ENCODE data around the gene FOXP1. TPM values are rescaled to one million over a fixed set of nuclear protein-coding genes. Genes with fewer than 3 reads are reported as not detected.

Gene FOXP1
- total and polyA plus RNA-seq, 9 of the 15 experiments (the other 6 are each of a cell fraction or from before 2014, with no cell fraction given): 7.7 to 34.5 (median 13.7) TPM

GRCh38 chr3:71492974-71493771 lies 90.4 kb downstream of the FOXP1 start:
- no peaks in the 10 kb centered on the region for H3K9me1 ChIP-seq (ENCODE audit: control insufficient read depth, insufficient read depth, low read length)
- H3K36me3 ChIP-seq (ENCODE audit: control insufficient read depth, insufficient read depth, low read length): peaks cover 10% of the 10 kb centered on the region; the same call in 1 of the 3 replicates
- intact Hi-C loops (cut with micrococcal nuclease) (no loop called here), in situ Hi-C loops (cut with MboI) (no loop called here)
- H3K4me1 ChIP-seq (replicated peaks in 1 of 2; ENCODE audit: control insufficient read depth in 2 of 2, insufficient read depth in 2 of 2, low read length in 2 of 2): peaks cover 0 to 12% of the 10 kb centered on the region in 2 experiments; a peak in 4 of 5 replicates
- ChIA-PET POLR2A (no interaction called here), CTCF (ENCODE audit: low intra/inter-chr PET ratio) (no interaction called here)
- no peak overlapping the region for H2AFZ ChIP-seq (ENCODE audit: low read depth, low read length)
- 82% methylated on average over 8 of the region's 9 CpGs for WGBS (ENCODE audit: insufficient coverage, low coverage, missing lambda C conversion rate)
- H4K20me1 ChIP-seq (replicated peaks; ENCODE audit: control insufficient read depth, insufficient read depth, low read length): no peaks in the 10 kb centered on the region
- no peak for ATAC-seq
- peaks cover 3% of the 10 kb centered on the region; the same call in 1 of the 2 replicates for H3K9me3 ChIP-seq (replicated peaks; ENCODE audit: control insufficient read depth, insufficient read depth, low read depth, low read length)
- H3K4me3 ChIP-seq: no peak overlapping the region
- H3K79me2 ChIP-seq (ENCODE audit: control insufficient read depth, insufficient read depth, low read length): no peaks in the 10 kb centered on the region
- no peak for DNase-seq (ENCODE audit: extremely low read depth in 1 of 4, low spot score in 3 of 4)
- no peaks in the 10 kb centered on the region for H3K27me3 ChIP-seq (ENCODE audit: control insufficient read depth in 2 of 2, insufficient read depth in 2 of 2, low read length in 2 of 2)
- no peak for FAIRE-seq
- H3K9ac ChIP-seq (ENCODE audit: insufficient read depth in 1 of 2, low read depth in 2 of 2, low read length in 2 of 2): no peak overlapping the region
- H3K4me2 ChIP-seq (ENCODE audit: insufficient read depth, low read length): no peak overlapping the region
- no peak overlapping the region for H3K27ac ChIP-seq (ENCODE audit: extremely low read depth, low read depth, low read length)
- TF ChIP-seq CSDE1 (IDR thresholded peaks at IDR 0.05) (no peak), ZNF77 (CRISPR knock-in tag; IDR thresholded peaks at IDR 0.05) (no peak), ZNF445 (CRISPR knock-in tag; IDR thresholded peaks at IDR 0.05; ENCODE audit: low read depth) (no peak), TSC22D4 (tag; IDR thresholded peaks at IDR 0.05) (no peak), ZNF449 (CRISPR knock-in tag; IDR thresholded peaks at IDR 0.05) (no peak), RAD51 (IDR thresholded peaks at IDR 0.05; ENCODE audit: borderline replicate concordance, low read depth) (no peak), ZNF561 (CRISPR knock-in tag; conservative IDR thresholded peaks at IDR 0.05) (no peak), ZBTB26 (CRISPR knock-in tag; IDR thresholded peaks at IDR 0.05) (no peak), ZBTB12 (CRISPR knock-in tag; IDR thresholded peaks at IDR 0.05) (no peak), ETS1 (conservative IDR thresholded peaks at IDR 0.05; ENCODE audit: control insufficient read depth, low read depth, low read length) (no peak), KAT7 (CRISPR knock-in tag; IDR thresholded peaks at IDR 0.05; ENCODE audit: borderline replicate concordance) (no peak), POLR2H (tag; IDR thresholded peaks at IDR 0.05; ENCODE audit: low read depth) (no peak), ZZZ3 (IDR thresholded peaks at IDR 0.05) (no peak), ZNF282 (CRISPR knock-in tag; IDR thresholded peaks at IDR 0.05) (no peak), ZNF263 (CRISPR knock-in tag; IDR thresholded peaks at IDR 0.05; ENCODE audit: borderline replicate concordance) (no peak)
- no TSS peak for BruUV-seq (replicated peaks)
